ENCODE data around the gene TGFB1.
"Not testable (repeated sequence)": the region's sequence is repeated elsewhere in the genome, so short reads cannot be mapped to it uniquely, and the experiment has no call there.

Gene TGFB1
- long read RNA-seq, donor 1, transcript TGFB1-201 (7 exons, 2,769 nt): major isoform, 8 of 8 reads
- long read RNA-seq, donor 1, partial matches to known transcripts: 0 of 8 reads
- long read RNA-seq, donor 1, other reads (novel, unspliced or antisense): 0 of 8 reads
- long read RNA-seq, donor 2, transcript TGFB1-201 (7 exons, 2,769 nt): major isoform, 7 of 12 reads
- long read RNA-seq, donor 2, partial matches to known transcripts: 5 of 12 reads
- long read RNA-seq, donor 2, other reads (novel, unspliced or antisense): 0 of 12 reads
- long read RNA-seq, donor 3, transcript TGFB1-201 (7 exons, 2,769 nt): major isoform, 6 of 264 reads
- long read RNA-seq, donor 3, partial matches to known transcripts: 240 of 264 reads
- long read RNA-seq, donor 3, other reads (novel, unspliced or antisense): 18 of 264 reads
- long read RNA-seq, donor 4, transcript TGFB1-201 (7 exons, 2,769 nt): major isoform, 10 of 43 reads
- long read RNA-seq, donor 4, partial matches to known transcripts: 33 of 43 reads
- long read RNA-seq, donor 4, other reads (novel, unspliced or antisense): 0 of 43 reads
- long read RNA-seq, donor 5, transcript TGFB1-201 (7 exons, 2,769 nt): major isoform, 16 of 419 reads
- long read RNA-seq, donor 5, partial matches to known transcripts: 389 of 419 reads
- long read RNA-seq, donor 5, other reads (novel, unspliced or antisense): 14 of 419 reads
- long read RNA-seq, donor 6, transcript TGFB1-201 (7 exons, 2,769 nt): major isoform, 13 of 48 reads
- long read RNA-seq, donor 6, partial matches to known transcripts: 35 of 48 reads
- long read RNA-seq, donor 6, other reads (novel, unspliced or antisense): 0 of 48 reads
- long read RNA-seq, donor 7: 0 reads
- long read RNA-seq, donor 8, transcript TGFB1-201 (7 exons, 2,769 nt): major isoform, 11 of 110 reads
- long read RNA-seq, donor 8, partial matches to known transcripts: 99 of 110 reads
- long read RNA-seq, donor 8, other reads (novel, unspliced or antisense): 0 of 110 reads

GRCh38 chr19:41353466-41354342 is at the start of gene TGFB1:
TSS of gene TGFB1 (minus strand) at chr19:41353922. CDS start at chr19:41353044, 878 bp downstream.
- peak; percentile 85 for DNase-seq

- DNase-seq: no peak
Measured at GRCh38 chr19:41402010-41402409, 48.3 kb upstream of the TGFB1 start.

- DNase-seq: no peak
Measured at GRCh38 chr19:41401483-41401882, 47.8 kb upstream of the TGFB1 start.

GRCh38 chr19:41399525-41399924 is 45.8 kb upstream of the TGFB1 start:
- DNase-seq: no peak

GRCh38 chr19:41399091-41399490 is 45.4 kb upstream of the TGFB1 start:
- no peak for DNase-seq

GRCh38 chr19:41398598-41398997 is 44.9 kb upstream of the TGFB1 start:
- no peak for DNase-seq

- DNase-seq: no peak
Measured at GRCh38 chr19:41398050-41398418, 44.3 kb upstream of the TGFB1 start.

- peak; percentile 100 for DNase-seq
Measured at GRCh38 chr19:41397086-41398049, 43.6 kb upstream of the TGFB1 start, which contains the start of the genes BCKDHA and EXOSC5. TSS of gene BCKDHA (plus strand) at chr19:41397818. CDS start at chr19:41397828, 10 bp downstream. TSS of gene EXOSC5 (minus strand) at chr19:41397359. CDS start at chr19:41397328, 31 bp downstream.

- no peak for DNase-seq
Measured at GRCh38 chr19:41395355-41395754, 41.6 kb upstream of the TGFB1 start.

GRCh38 chr19:41392775-41393174 is 39.1 kb upstream of the TGFB1 start:
- no peak for DNase-seq

- no peak for DNase-seq
Measured at GRCh38 chr19:41391618-41392017, 37.9 kb upstream of the TGFB1 start.

GRCh38 chr19:41386442-41386841 is 32.7 kb upstream of the TGFB1 start:
- DNase-seq: no peak

GRCh38 chr19:41384351-41384750 is 30.6 kb upstream of the TGFB1 start:
- DNase-seq: no peak

- not testable (repeated sequence) for DNase-seq
Measured at GRCh38 chr19:41381536-41381935, 27.8 kb upstream of the TGFB1 start.

- no peak for DNase-seq
Measured at GRCh38 chr19:41377977-41378709, 24.4 kb upstream of the TGFB1 start.

- no peak for DNase-seq
Measured at GRCh38 chr19:41376998-41377365, 23.3 kb upstream of the TGFB1 start.

- DNase-seq: peak; percentile 74
Measured at GRCh38 chr19:41376241-41376997, 22.7 kb upstream of the TGFB1 start, which contains the start of gene TMEM91. TSS of gene TMEM91 (plus strand) at chr19:41376533. CDS start at chr19:41378310, 1,777 bp downstream.

- no peak for DNase-seq
Measured at GRCh38 chr19:41373993-41374392, 20.3 kb upstream of the TGFB1 start.

- DNase-seq: no peak
Measured at GRCh38 chr19:41372501-41372900, 18.8 kb upstream of the TGFB1 start.

Measured in right kidney (tissue), 9 donors.